Bladder microvascular endothelial cell (primary cell): ENCODE results near the gene SLC4A5. TPM values are rescaled to one million over a fixed set of nuclear protein-coding genes. Genes with fewer than 3 reads are reported as not detected.

Source experiments
- total RNA-seq: library from RNA; depleted of rRNA; stranded (reverse); fragments of >200 nt; gene quantifications from 2 replicates; pipeline ENCODE4 v1.2.3, GENCODE V29; 2014

Gene SLC4A5
- 0.38 TPM in 1 of 2 replicates, not detected in the other for total RNA-seq

DNA sequence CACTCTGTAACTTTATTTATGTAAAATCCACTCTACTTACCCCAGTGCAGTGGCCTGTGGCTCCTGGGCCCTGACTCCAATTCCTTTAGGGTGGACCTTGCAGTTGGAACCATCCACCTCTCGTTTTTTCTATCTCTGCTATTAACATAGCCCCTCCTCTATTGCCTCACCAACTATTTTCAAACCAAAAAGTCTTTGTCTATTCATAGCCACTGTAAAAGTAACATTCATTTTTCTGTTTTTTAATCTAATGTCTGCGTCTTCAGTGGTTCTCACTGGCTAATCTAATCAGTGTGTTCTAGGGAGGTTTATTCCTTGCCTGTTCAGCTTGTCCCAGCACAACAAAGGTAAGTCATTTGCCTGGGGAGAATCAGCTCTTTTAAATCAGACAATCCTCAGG is at the start of gene SLC4A5:
TSS of gene SLC4A5 (minus strand) at position 101 of the 400 bp plus-strand sequence. CDS start 28,393 bp downstream, outside the sequence.

GRCh38 chr2:74379851-74380789 is 36.9 kb upstream of the SLC4A5 start, which contains the start of gene DCTN1:
Gene DCTN1 (minus strand): TSS chr2:74380311. CDS start chr2:74380037, 274 bp downstream.

GRCh38 chr2:74198461-74199274 is 144.5 kb downstream of the SLC4A5 start, which contains the start of gene MTHFD2:
Gene MTHFD2 (plus strand): TSS chr2:74198615. CDS start chr2:74198642, 27 bp downstream.

DNA sequence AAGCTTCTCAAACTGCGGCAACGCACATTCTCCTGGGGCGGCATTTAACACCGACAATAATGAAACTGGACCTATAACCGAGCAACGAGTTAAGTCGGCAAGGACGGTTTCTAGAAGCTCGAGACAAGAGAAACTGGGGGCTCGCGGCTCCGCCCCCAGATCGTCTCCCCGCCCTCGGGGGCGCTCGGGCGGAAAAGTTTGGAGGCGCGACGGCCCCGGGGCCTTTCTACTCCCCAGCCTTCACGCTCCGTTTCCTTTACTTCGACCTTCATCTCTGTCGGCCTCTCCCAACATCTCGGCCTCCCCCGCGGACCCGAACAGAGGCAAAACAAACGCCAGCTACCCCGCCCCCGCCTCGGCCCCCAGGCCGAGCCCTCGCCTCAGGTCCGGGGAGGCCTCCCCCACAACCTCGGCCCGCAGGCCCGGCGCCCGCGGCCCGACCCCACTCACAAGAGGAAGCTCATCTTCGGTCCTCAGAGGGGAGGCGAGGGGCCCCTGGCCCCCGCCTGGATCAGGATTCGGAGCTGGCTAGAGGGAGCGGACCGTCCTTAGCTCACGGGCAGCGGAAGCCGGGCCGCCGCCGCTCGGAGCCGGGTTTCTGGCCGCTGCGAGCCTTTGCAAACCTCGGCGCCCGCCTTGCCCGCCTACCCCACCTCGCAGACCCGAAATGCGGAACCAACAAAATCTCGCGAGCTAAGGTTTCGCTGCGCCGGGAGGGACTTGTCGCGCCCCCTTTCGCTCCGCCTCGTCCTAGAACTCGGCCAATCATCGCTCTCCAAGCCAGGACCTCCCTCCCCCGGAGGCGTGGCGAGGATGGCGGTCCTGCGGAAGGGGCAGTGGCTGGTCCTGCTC is 164.8 kb downstream of the SLC4A5 start, which contains the start of gene MOB1A:
TSS of gene MOB1A (minus strand) at position 669 of the 852 bp plus-strand sequence. CDS start at position 464, 205 bp downstream.

Other genes with a start within 250 kb of the SLC4A5 start
- 17.4 and 19.9 TPM in 2 replicates for gene BOLA3, start 195.5 kb downstream of the SLC4A5 start, total RNA-seq
- gene MOB1A, start 164.5 kb downstream of the SLC4A5 start, total RNA-seq, result 69.9 and 76.5 TPM in 2 replicates
- gene MTHFD2, start 144.8 kb downstream of the SLC4A5 start, total RNA-seq, result 66.2 and 90.8 TPM in 2 replicates
- gene DCTN1, start 36.9 kb upstream of the SLC4A5 start, total RNA-seq, result 101 and 183 TPM in 2 replicates
- 0.13 and 0.16 TPM in 2 replicates for gene C2orf81, start 78.2 kb upstream of the SLC4A5 start, total RNA-seq
- 23.2 and 38.9 TPM in 2 replicates for gene WDR54, start 78.3 kb upstream of the SLC4A5 start, total RNA-seq
- gene RTKN, start 98.5 kb upstream of the SLC4A5 start, total RNA-seq, result 3.2 and 30.9 TPM in 2 replicates
- 6.6 and 11.4 TPM in 2 replicates for gene INO80B, start 111.7 kb upstream of the SLC4A5 start, total RNA-seq
- 25.9 and 49.3 TPM in 2 replicates for gene WBP1, start 115.0 kb upstream of the SLC4A5 start, total RNA-seq
- 46.6 and 63.2 TPM in 2 replicates for gene MOGS, start 122.0 kb upstream of the SLC4A5 start, total RNA-seq
- gene MRPL53, start 129.3 kb upstream of the SLC4A5 start, total RNA-seq, result 36.4 and 43.2 TPM in 2 replicates
- gene CCDC142, start 139.6 kb upstream of the SLC4A5 start, total RNA-seq, result 12.6 and 21.5 TPM in 2 replicates
- 6.0 and 12.3 TPM in 2 replicates for gene TTC31, start 139.7 kb upstream of the SLC4A5 start, total RNA-seq
- 1.3 and 1.9 TPM in 2 replicates for gene LBX2, start 156.2 kb upstream of the SLC4A5 start, total RNA-seq
- gene PCGF1, start 164.3 kb upstream of the SLC4A5 start, total RNA-seq, result 9.7 and 12.0 TPM in 2 replicates
- gene TLX2, start 171.0 kb upstream of the SLC4A5 start, total RNA-seq, result not detected in 2 replicates
- 0.16 TPM in 1 of 2 replicates, not detected in the other for gene DQX1, start 182.8 kb upstream of the SLC4A5 start, total RNA-seq
- gene AUP1, start 186.3 kb upstream of the SLC4A5 start, total RNA-seq, result 92.4 and 104 TPM in 2 replicates
- gene HTRA2, start 186.5 kb upstream of the SLC4A5 start, total RNA-seq, result 38.4 and 43.9 TPM in 2 replicates
- gene LOXL3, start 210.5 kb upstream of the SLC4A5 start, total RNA-seq, result 1.4 and 1.8 TPM in 2 replicates
- gene DOK1, start 211.3 kb upstream of the SLC4A5 start, total RNA-seq, result 14.4 and 18.3 TPM in 2 replicates